ENCODE measurements around the gene SPINT1.

DNA sequence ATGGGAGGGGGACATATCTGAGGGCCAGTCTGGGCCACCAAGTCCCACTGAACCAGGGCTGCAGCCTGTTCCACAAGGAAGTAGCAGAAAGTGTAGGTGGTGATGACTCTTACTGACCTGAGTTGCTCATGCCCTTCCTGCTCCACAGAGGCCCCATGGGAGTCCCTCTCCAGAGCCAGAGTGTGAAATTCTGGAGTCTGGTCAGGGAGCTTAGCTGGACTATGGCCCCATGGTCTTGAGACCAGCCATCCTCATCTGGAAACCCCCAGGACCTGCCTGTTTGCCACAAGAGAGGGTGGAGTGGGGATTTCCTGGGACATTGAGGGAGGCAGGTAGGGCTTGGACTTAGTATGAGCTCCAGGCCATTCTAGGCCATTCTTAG, 3.0 kb downstream of the SPINT1 start:
- TF ChIP-seq, protein P1, sequence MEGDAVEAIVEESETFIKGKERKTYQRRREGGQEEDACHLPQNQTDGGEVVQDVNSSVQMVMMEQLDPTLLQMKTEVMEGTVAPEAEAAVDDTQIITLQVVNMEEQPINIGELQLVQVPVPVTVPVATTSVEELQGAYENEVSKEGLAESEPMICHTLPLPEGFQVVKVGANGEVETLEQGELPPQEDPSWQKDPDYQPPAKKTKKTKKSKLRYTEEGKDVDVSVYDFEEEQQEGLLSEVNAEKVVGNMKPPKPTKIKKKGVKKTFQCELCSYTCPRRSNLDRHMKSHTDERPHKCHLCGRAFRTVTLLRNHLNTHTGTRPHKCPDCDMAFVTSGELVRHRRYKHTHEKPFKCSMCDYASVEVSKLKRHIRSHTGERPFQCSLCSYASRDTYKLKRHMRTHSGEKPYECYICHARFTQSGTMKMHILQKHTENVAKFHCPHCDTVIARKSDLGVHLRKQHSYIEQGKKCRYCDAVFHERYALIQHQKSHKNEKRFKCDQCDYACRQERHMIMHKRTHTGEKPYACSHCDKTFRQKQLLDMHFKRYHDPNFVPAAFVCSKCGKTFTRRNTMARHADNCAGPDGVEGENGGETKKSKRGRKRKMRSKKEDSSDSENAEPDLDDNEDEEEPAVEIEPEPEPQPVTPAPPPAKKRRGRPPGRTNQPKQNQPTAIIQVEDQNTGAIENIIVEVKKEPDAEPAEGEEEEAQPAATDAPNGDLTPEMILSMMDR (conservative IDR thresholded peaks at IDR 0.05; ENCODE audit: low read depth, low read length) = no peak
- TF ChIP-seq EZH2phosphoT487 (IDR thresholded peaks at IDR 0.05; ENCODE audit: borderline replicate concordance, low read length) = no peak
- no peak for TF ChIP-seq EZH2 (IDR thresholded peaks at IDR 0.05; ENCODE audit: low read length, unreplicated experiment)
